ENCODE results near the gene DMBX1.

The DMBX1 gene

DNA sequence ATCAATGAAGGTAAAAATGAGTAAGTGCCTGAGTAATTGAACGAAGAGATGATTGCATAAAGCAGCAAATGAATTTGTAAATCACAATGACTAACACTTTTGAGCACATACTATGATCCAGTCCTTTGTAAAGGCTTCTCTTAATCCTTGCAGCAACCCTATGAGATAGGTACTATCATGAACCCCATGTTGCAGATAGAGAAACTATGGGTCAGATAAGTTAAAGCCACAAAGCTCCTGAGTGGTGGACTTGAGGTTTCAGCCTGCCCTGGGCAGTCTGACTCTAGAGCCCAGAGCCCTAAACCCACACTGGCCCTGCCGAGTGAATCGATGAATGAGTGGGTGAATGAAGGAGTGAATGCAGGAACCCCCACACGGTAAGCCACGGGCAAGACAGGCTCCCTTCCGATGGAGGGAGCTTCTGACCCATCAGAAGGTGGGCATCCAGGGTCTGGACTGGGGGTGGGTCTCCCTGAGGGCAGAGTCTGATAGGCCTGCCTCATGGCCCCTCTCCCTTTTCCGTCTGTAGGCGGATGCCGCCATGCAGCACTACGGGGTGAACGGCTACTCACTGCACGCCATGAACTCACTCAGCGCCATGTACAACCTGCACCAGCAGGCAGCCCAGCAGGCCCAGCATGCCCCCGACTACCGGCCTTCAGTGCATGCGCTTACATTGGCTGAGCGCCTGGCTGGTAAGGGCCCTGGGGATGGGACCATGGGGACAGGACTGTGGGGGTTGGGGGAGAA, 17.0 kb downstream of the DMBX1 start:
- H3K4me3 ChIP-seq (ENCODE audit: low read depth, low read length) = no peak overlapping the region
- TF ChIP-seq, protein P1, sequence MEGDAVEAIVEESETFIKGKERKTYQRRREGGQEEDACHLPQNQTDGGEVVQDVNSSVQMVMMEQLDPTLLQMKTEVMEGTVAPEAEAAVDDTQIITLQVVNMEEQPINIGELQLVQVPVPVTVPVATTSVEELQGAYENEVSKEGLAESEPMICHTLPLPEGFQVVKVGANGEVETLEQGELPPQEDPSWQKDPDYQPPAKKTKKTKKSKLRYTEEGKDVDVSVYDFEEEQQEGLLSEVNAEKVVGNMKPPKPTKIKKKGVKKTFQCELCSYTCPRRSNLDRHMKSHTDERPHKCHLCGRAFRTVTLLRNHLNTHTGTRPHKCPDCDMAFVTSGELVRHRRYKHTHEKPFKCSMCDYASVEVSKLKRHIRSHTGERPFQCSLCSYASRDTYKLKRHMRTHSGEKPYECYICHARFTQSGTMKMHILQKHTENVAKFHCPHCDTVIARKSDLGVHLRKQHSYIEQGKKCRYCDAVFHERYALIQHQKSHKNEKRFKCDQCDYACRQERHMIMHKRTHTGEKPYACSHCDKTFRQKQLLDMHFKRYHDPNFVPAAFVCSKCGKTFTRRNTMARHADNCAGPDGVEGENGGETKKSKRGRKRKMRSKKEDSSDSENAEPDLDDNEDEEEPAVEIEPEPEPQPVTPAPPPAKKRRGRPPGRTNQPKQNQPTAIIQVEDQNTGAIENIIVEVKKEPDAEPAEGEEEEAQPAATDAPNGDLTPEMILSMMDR (IDR thresholded peaks at IDR 0.05; ENCODE audit: control insufficient read depth, extremely low read depth, insufficient read depth) = no peak
- no peak for DNase-seq (ENCODE audit: low read depth)

DNA sequence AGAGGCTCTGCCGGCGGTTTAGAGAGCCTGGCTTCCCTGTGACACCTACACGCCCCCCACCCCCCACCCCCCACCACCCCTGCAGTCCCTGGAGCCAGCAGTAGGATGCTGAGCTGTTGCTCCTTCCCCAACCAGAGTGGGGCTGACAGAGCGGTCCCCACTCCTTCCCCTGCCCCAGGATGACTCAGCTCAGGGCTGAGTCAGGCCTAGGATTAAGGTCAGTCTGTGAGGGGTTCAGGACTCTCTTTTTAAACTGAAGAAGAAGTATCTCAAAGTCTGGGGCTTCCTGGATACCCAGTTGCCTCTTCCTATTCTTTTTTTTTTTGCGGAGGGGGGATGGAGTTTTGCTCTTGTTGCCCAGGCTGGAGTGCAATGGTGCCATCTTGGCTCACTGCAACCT, 19.1 kb downstream of the DMBX1 start:
- DNase-seq (ENCODE audit: low read depth) = no peak
- no peak overlapping the region for H3K4me3 ChIP-seq (ENCODE audit: low read depth, low read length)
- TF ChIP-seq, protein P1 (IDR thresholded peaks at IDR 0.05; ENCODE audit: control insufficient read depth, extremely low read depth, insufficient read depth) = no peak

DNA sequence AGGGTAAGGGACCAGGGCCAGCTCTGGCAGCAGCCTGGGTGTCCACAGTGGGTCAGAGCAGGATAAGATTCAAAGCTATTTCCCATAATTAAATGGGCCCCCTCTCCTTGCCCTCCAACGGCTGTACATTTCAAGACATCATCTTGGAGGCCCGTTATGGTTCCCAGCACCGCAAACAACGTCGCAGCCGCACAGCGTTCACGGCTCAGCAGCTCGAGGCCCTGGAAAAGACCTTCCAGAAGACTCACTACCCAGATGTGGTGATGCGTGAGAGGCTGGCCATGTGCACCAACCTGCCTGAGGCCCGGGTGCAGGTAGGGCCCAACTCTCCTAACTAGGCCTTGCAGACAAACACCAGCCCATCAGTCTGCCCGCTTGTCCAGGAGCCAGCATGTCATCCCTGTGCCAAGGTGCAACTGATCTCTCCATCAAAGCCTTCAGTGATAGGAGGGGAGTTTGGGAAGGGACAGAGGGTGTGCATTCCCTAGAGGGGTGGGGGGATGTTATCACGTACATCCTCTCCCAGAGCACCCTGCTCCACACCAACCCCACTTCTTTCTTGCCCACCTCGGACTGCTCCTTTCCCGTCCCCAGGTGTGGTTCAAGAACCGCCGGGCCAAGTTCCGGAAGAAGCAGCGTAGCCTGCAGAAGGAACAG, 20.8 kb downstream of the DMBX1 start:
- no peak for DNase-seq (ENCODE audit: low read depth)
- no peak overlapping the region for H3K4me3 ChIP-seq (ENCODE audit: low read depth, low read length)
- TF ChIP-seq, protein P1 (IDR thresholded peaks at IDR 0.05; ENCODE audit: control insufficient read depth, extremely low read depth, insufficient read depth) = no peak

DNA sequence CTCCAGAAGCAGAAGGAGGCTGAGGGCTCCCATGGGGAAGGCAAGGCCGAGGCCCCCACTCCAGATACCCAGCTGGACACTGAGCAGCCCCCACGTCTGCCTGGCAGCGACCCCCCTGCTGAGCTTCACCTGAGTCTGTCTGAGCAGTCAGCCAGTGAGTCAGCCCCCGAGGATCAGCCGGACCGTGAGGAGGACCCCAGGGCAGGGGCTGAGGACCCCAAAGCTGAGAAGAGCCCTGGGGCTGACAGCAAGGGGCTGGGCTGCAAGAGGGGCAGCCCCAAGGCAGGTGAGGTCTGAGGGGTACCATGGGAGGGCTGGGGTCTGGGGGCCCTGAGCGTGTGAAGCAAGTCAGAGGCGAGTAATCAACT, 21.3 kb downstream of the DMBX1 start:
- DNase-seq (ENCODE audit: low read depth) = no peak
- TF ChIP-seq, protein P1 (IDR thresholded peaks at IDR 0.05; ENCODE audit: control insufficient read depth, extremely low read depth, insufficient read depth) = no peak

DNA sequence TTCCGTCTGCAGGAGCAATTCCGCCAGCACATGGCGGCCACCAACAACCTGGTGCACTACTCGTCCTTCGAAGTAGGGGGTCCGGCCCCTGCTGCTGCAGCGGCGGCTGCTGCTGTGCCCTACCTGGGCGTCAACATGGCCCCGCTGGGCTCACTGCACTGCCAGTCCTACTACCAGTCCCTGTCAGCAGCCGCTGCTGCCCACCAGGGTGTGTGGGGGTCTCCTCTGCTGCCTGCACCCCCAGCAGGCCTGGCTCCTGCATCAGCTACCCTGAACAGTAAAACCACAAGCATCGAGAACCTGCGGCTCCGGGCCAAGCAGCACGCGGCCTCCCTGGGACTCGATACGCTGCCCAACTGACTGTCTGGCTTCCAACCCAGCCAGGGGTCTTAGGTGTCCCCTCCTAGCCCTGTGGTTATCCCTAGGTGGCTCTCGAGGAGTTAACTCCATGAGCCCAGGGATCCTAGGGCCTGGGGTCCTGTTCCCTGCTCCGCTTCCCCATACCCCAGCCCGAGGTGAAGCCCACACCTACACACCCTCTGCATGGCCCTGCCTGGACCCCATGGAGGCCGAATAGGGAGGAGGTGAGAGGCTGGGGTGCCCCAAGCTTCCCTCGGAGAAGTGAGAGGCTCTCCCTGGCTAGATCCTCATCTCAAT, 22.6 kb downstream of the DMBX1 start:
- no peak overlapping the region for H3K4me3 ChIP-seq (ENCODE audit: low read depth, low read length)
- TF ChIP-seq, protein P1 (IDR thresholded peaks at IDR 0.05; ENCODE audit: control insufficient read depth, extremely low read depth, insufficient read depth) = no peak
- no peak for DNase-seq (ENCODE audit: low read depth)

More for the DNA sequence above, 21.3 kb downstream of the DMBX1 start:
- H3K4me3 ChIP-seq (ENCODE audit: low read depth, low read length) = no peak overlapping the region

DNA sequence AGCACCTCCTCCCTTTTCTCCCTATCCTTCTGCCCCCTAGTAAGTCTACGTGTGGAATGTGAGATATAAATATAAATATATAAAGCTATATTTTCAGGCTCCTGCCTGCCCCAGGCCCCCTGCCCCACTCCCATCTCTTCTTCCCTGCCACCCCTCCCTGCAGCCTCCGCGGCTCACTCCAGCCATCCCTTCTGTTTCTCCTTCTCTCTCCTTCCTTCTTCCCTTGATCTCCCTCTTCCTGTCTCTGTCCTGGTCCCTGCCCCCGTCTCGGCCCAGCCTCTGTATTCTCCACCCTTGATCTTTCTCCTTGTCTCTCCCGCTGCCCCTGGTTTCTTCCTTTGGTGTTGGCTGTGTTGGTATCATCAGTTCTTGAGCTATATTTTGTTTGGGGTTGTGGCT, 23.2 kb downstream of the DMBX1 start:
- TF ChIP-seq, protein P1 (IDR thresholded peaks at IDR 0.05; ENCODE audit: control insufficient read depth, extremely low read depth, insufficient read depth) = no peak
- no peak for DNase-seq (ENCODE audit: low read depth)
- no peak overlapping the region for H3K4me3 ChIP-seq (ENCODE audit: low read depth, low read length)

Data from LNCaP clone FGC (cell line).